Loucy (cell line): ENCODE measurements around the gene IGF2BP2.

Experiments
- CTCF ChIP-seq: fragments of 200-600 bp; sonication (generic); conservative IDR thresholded peaks from 2 replicates; pipeline ENCODE4 v1.5.1; 2014; ENCODE audit warnings: mild to moderate bottlenecking, antibody characterized with exemption, low read length
- EZH2phosphoT487 ChIP-seq: fragments of 200-600 bp; IDR thresholded peaks from 2 replicates; pipeline ENCODE4 v1.6.1; 2018; ENCODE audit warnings: antibody characterized with exemption, mild to moderate bottlenecking, moderate library complexity, borderline replicate concordance

- TF ChIP-seq EZH2phosphoT487 (no peak), CTCF (no peak)
Observed at GRCh38 chr3:185648396-185648795, 176.4 kb downstream of the IGF2BP2 start.
